ENCODE data around the gene AFP. TPM values are rescaled to one million over a fixed set of nuclear protein-coding genes. Genes with fewer than 3 reads are reported as not detected.

The AFP gene
- total and polyA plus RNA-seq, 2 experiments from 2014 or later = 0.77 to 9.1 TPM

DNA sequence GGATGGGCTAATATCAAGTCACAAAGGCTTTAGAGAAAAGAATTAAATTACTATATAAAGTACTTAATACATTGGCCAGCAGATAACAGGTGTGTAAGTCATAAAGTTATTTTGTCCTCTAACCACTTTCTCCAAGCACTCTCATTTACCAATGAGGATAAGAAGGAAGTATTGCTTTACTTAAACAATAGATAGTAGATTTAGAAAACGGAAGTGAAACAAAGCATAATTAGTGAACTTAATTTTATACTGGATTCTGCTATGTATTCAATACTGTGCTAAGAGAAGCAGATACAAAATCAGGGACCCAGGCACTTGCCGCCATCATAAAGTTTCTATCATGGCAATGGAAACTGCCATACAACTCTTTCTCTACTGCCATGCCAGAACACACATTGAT lies 69.5 kb downstream of the AFP start:
- no peak overlapping the region for H3K4me3 ChIP-seq
- no peaks in the 10 kb centered on the region for H3K9me3 ChIP-seq (ENCODE audit: low read depth)
- TF ChIP-seq, protein P1, sequence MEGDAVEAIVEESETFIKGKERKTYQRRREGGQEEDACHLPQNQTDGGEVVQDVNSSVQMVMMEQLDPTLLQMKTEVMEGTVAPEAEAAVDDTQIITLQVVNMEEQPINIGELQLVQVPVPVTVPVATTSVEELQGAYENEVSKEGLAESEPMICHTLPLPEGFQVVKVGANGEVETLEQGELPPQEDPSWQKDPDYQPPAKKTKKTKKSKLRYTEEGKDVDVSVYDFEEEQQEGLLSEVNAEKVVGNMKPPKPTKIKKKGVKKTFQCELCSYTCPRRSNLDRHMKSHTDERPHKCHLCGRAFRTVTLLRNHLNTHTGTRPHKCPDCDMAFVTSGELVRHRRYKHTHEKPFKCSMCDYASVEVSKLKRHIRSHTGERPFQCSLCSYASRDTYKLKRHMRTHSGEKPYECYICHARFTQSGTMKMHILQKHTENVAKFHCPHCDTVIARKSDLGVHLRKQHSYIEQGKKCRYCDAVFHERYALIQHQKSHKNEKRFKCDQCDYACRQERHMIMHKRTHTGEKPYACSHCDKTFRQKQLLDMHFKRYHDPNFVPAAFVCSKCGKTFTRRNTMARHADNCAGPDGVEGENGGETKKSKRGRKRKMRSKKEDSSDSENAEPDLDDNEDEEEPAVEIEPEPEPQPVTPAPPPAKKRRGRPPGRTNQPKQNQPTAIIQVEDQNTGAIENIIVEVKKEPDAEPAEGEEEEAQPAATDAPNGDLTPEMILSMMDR (IDR thresholded peaks at IDR 0.05; ENCODE audit: low read depth, low read length) = no peak
- H3K4me1 ChIP-seq (ENCODE audit: low read depth) = no peaks in the 10 kb centered on the region
- no peak for DNase-seq (ENCODE audit: low read depth in 1 of 2, low spot score in 1 of 2)
- H3K36me3 ChIP-seq = no peaks in the 10 kb centered on the region
- no peaks in the 10 kb centered on the region for H3K27me3 ChIP-seq
- H3K27ac ChIP-seq = no peak overlapping the region

Other genes with a start within 250 kb of the AFP start
- gene ANKRD17, start 177.4 kb upstream of the AFP start, total RNA-seq = 55.5 and 60.1 TPM in 2 replicates
- gene ANKRD17, start 177.4 kb upstream of the AFP start, polyA plus RNA-seq = 38.9 and 50.2 TPM in 2 replicates
- gene ALB, start 31.9 kb upstream of the AFP start, total RNA-seq = 1.5 and 2.3 TPM in 2 replicates
- gene ALB, start 31.9 kb upstream of the AFP start, polyA plus RNA-seq = 3.1 and 5.4 TPM in 2 replicates
- not detected in 2 replicates for gene AFM, start 45.5 kb downstream of the AFP start, total RNA-seq
- 0.06 TPM in 1 of 2 replicates, not detected in the other for gene AFM, start 45.5 kb downstream of the AFP start, polyA plus RNA-seq
- not detected in 2 replicates for gene RASSF6, start 184.2 kb downstream of the AFP start, total RNA-seq
- not detected in 2 replicates for gene RASSF6, start 184.2 kb downstream of the AFP start, polyA plus RNA-seq